Adipocyte (in vitro differentiated cells): ENCODE measurements around the gene ZNF526.

ENCODE experiments used
- DNase-seq: peaks from one replicate; pipeline ENCODE4 v3.0.0-alpha.2; 2015; ENCODE audit warnings: low read depth
- H3K27me3 ChIP-seq: replicated peaks from 2 replicates; pipeline ENCODE4 v1.7.0; 2013; ENCODE audit warnings: mild to moderate bottlenecking, low read length, moderate library complexity; ENCODE audit not compliant: control insufficient read depth, insufficient read depth
- H3K36me3 ChIP-seq: 2 replicates; pipeline ENCODE4 v1.7.0; 2013; ENCODE audit warnings: low read length, mild to moderate bottlenecking, moderate library complexity; ENCODE audit not compliant: control insufficient read depth, insufficient read depth, severe bottlenecking
- H3K4me1 ChIP-seq: 2 replicates; pipeline ENCODE4 v1.7.0; 2013; ENCODE audit warnings: mild to moderate bottlenecking, low read length, moderate library complexity; ENCODE audit not compliant: control insufficient read depth, insufficient read depth
- H3K4me3 ChIP-seq: 2 replicates; pipeline ENCODE4 v1.7.0; 2013; ENCODE audit warnings: mild to moderate bottlenecking, low read length, moderate library complexity
- H3K9ac ChIP-seq: 2 replicates; pipeline ENCODE4 v1.7.0; 2013; ENCODE audit warnings: mild to moderate bottlenecking, low read length, moderate library complexity
- H3K9me3 ChIP-seq: 2 replicates; pipeline ENCODE4 v1.7.0; 2013; ENCODE audit warnings: mild to moderate bottlenecking, low read length, moderate library complexity; ENCODE audit not compliant: control insufficient read depth

ZNF526 gene

DNA sequence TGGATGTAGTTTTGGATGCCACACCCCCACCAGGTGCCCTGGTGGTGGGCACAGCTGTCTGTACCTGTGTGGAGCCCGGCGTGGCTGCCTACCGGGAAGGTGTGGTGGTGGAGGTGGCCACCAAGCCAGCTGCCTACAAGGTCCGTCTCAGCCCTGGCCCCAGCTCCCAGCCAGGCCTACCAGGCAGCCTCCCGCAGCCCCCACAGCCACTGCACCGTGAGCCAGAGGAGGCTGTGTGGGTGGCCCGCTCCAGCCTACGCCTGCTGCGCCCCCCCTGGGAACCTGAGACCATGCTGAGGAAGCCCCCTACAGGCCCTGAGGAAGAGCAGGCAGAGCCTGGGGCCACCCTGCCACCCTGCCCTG is 52.4 kb downstream of the ZNF526 start:
- Histone ChIP-seq H3K9me3 (no peaks in the 10 kb centered on the region), H3K4me3 (no peak overlapping the region), H3K4me1 (peaks cover 32% of the 10 kb centered on the region), H3K9ac (no peak overlapping the region), H3K36me3 (peaks cover 27% of the 10 kb centered on the region), H3K27me3 (no peaks in the 10 kb centered on the region)
- no peak for DNase-seq

DNA sequence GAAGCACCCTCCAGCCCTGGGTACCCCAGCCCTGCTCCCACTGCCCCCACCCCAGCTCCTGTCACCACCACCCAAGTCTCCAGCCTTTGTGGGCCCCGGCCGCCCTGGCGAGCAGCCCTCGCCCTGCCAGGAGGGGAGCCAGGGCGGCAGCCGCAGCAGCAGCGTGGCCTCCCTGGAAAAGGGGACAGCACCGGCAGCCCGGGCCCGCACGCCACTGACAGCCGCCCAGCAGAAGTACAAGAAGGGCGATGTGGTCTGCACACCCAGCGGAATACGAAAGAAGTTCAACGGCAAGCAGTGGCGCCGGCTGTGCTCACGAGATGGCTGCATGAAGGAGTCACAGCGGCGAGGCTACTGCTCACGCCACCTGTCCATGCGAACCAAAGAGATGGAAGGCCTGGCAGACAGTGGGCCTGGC is 52.9 kb downstream of the ZNF526 start:
- Histone ChIP-seq H3K4me3 (no peak overlapping the region), H3K9ac (no peak overlapping the region)

DNA sequence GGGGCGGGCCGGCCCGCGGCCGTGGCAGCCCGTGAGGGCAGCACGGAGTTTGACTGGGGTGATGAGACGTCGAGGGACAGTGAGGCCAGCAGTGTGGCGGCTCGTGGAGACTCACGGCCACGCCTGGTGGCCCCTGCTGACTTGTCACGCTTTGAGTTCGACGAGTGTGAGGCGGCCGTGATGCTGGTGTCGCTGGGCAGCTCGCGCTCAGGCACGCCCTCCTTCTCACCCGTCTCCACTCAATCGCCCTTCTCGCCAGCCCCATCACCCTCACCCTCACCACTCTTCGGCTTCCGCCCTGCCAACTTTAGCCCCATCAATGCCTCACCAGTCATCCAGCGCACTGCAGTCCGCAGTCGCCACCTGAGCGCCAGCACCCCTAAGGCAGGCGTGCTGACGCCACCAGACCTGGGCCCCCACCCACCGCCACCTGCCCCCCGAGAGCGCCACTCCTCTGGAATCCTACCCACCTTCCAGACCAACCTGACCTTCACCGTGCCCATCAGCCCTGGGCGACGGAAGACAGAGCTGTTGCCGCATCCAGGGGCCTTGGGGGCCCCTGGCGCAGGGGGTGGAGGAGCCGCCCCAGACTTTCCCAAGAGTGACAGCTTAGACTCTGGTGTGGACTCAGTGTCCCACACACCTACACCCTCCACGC is 53.4 kb downstream of the ZNF526 start:
- H3K4me3 ChIP-seq: no peak overlapping the region
- H3K27me3 ChIP-seq: no peaks in the 10 kb centered on the region

More for the DNA sequence above, 52.9 kb downstream of the ZNF526 start:
- H3K4me1 ChIP-seq: peaks cover 32% of the 10 kb centered on the region
- peaks cover 27% of the 10 kb centered on the region for H3K36me3 ChIP-seq
- no peaks in the 10 kb centered on the region for H3K9me3 ChIP-seq
- no peak for DNase-seq
- no peaks in the 10 kb centered on the region for H3K27me3 ChIP-seq

DNA sequence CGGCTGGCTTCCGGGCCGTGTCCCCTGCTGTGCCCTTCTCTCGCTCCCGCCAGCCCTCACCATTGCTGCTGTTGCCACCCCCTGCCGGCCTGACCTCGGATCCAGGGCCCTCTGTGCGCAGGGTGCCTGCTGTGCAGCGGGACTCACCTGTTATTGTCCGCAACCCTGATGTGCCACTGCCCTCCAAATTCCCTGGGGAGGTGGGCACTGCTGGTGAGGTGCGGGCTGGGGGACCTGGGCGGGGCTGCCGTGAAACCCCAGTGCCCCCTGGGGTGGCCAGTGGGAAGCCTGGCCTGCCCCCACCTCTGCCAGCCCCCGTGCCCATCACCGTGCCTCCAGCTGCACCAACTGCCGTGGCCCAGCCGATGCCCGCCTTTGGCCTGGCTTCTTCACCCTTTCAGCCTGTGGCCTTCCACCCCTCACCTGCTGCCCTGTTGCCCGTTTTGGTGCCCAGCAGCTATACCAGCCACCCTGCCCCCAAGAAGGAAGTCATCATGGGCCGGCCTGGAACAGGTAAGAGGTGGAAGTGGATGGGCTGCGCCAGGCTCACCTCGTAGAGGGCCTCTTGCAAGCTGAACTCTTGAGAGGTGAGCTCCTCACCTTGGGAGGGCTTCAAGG is 54.1 kb downstream of the ZNF526 start:
- Histone ChIP-seq H3K36me3 (peaks cover 27% of the 10 kb centered on the region), H3K9me3 (no peaks in the 10 kb centered on the region), H3K4me3 (no peak overlapping the region), H3K9ac (no peak overlapping the region), H3K4me1 (peaks cover 44% of the 10 kb centered on the region), H3K27me3 (no peaks in the 10 kb centered on the region)
- no peak for DNase-seq

More for the DNA sequence above, 53.4 kb downstream of the ZNF526 start:
- Histone ChIP-seq H3K4me1 (peaks cover 38% of the 10 kb centered on the region), H3K9ac (no peak overlapping the region), H3K9me3 (no peaks in the 10 kb centered on the region), H3K36me3 (peaks cover 27% of the 10 kb centered on the region)
- DNase-seq: no peak

DNA sequence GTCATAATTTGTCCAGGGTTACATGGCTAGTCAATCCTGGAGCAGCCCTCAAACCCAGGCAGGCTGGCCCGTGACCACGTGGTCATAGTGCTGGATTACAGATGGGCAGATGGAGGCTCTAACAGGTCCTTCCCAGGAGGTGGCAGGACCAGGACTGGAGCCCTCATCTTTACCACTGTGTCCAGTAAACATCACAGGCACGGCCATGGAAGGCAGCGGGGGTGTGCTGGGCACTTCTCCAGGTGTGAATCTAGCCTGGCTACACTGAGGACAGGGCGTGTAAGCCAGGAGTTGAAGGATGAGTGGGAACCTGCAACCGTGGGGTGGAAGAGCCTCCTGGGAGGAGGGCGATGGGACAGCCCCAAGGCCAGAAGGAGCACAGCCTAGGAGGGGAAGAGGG is 55.0 kb downstream of the ZNF526 start:
- Histone ChIP-seq H3K36me3 (peaks cover 27% of the 10 kb centered on the region), H3K27me3 (no peaks in the 10 kb centered on the region), H3K4me1 (peaks cover 44% of the 10 kb centered on the region), H3K4me3 (no peak overlapping the region), H3K9ac (peak overlapping the region; percentile 34), H3K9me3 (no peaks in the 10 kb centered on the region)
- DNase-seq: no peak

DNA sequence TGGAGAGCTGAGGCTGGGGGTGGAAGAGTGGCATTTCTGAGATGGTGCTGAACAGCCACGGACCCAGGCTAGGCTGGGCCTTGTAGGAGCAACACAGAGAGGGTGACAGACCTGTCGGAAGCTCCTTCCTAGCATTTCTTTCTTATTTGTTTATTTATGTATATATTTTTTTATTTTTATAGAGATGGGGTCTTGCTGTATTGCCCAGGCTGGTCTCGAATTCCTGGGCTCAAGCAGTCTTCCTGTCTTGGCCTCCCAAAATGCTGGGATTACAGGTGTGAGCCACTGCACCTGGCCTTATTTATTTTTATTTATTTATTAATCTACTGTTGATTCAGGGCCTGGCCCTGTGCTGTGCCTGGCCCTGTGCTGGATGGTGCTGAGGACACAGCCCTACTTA is 55.4 kb downstream of the ZNF526 start:
- H3K4me3 ChIP-seq: no peak overlapping the region
- H3K27me3 ChIP-seq: no peaks in the 10 kb centered on the region
- no peak for DNase-seq
- peaks cover 27% of the 10 kb centered on the region for H3K36me3 ChIP-seq
- H3K4me1 ChIP-seq: peaks cover 41% of the 10 kb centered on the region
- no peaks in the 10 kb centered on the region for H3K9me3 ChIP-seq
- peak overlapping the region; percentile 43 for H3K9ac ChIP-seq

DNA sequence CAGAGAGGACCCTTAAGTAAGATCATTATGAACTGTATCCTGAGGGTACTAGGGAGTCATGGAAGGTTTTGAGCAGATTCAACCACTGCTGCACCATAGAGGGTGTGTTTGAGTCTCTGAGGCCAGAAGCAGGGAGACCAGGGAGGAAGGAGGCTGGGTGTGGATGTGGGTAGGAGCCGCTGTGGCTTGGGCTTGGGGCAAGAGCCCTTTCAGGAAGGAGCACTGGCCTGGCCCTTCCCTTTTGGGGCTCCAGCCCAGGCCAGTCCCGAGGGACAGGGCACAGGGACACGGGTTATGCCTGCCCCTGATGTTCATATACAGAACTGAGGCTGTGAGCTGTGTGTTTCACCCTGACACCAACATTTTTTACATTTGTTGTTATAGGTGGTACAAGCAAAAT is 56.2 kb downstream of the ZNF526 start:
- Histone ChIP-seq H3K36me3 (peaks cover 27% of the 10 kb centered on the region), H3K9me3 (no peaks in the 10 kb centered on the region), H3K4me1 (peaks cover 35% of the 10 kb centered on the region), H3K9ac (peak overlapping the region; percentile 43), H3K27me3 (no peaks in the 10 kb centered on the region), H3K4me3 (no peak overlapping the region)
- DNase-seq: no peak

DNA sequence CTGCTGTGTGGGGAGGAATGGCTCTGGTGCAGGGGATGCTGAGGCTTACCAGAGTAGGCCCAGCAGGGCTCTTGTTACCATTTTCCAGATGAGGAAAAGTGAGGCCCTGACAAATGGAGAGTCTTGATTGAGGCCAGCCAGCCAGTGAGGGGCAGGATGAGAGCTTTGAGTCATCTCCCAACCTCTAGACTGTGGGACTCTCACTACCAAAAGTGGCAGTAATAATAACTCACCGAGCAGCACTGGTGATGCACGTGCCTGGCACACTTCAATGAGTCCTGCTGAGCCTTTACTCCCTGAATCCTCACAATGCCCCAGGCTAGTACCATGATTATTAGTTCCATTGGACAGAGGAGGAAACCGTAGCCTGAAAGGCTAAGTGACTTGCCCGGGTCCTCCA is 56.7 kb downstream of the ZNF526 start:
- H3K27me3 ChIP-seq: no peaks in the 10 kb centered on the region
- H3K4me1 ChIP-seq: peaks cover 38% of the 10 kb centered on the region
- peaks cover 27% of the 10 kb centered on the region for H3K36me3 ChIP-seq
- H3K9ac ChIP-seq: peak overlapping the region; percentile 32
- no peaks in the 10 kb centered on the region for H3K9me3 ChIP-seq
- H3K4me3 ChIP-seq: no peak overlapping the region
- DNase-seq: no peak
